ENCODE results near the gene C1orf115. TPM values are rescaled to one million over a fixed set of nuclear protein-coding genes. Genes with fewer than 3 reads are reported as not detected.

Gene C1orf115
- polyA plus RNA-seq, 1 donor from 2014 or later = 13.7 TPM

GRCh38 chr1:220684890-220685289, 5.3 kb upstream of the C1orf115 start:
- Mint-ChIP-seq H3K36me3 (peaks cover 3% of the 10 kb centered on the region), H3K27ac (no peak overlapping the region), H3K9me3 (no peaks in the 10 kb centered on the region)

GRCh38 chr1:220685879-220686278, 4.3 kb upstream of the C1orf115 start:
- Mint-ChIP-seq H3K36me3 (peaks cover 3% of the 10 kb centered on the region), H3K4me3 (no peak overlapping the region), H3K4me1 (peaks cover 4 to 9% (median 6%) of the 10 kb centered on the region in 3 donors), H3K27me3 (no peaks in the 10 kb centered on the region), H3K9me3 (no peaks in the 10 kb centered on the region), H3K27ac (no peak overlapping the region)

More at GRCh38 chr1:220684890-220685289, 5.3 kb upstream of the C1orf115 start:
- Mint-ChIP-seq H3K4me3 (no peak overlapping the region), H3K4me1 (peaks cover 3 to 10% (median 8%) of the 10 kb centered on the region in 3 donors), H3K27me3 (no peaks in the 10 kb centered on the region)

- Mint-ChIP-seq H3K36me3 (peaks cover 3% of the 10 kb centered on the region), H3K4me3 (peak overlapping the region in 1 of 4 donors; percentile 58), H3K4me1 (peaks cover 13 to 16% (median 13%) of the 10 kb centered on the region in 3 donors), H3K9me3 (no peaks in the 10 kb centered on the region), H3K27me3 (no peaks in the 10 kb centered on the region), H3K27ac (no peak overlapping the region)
These were observed 2.4 kb upstream of the C1orf115 start for GRCh38 chr1:220687809-220688208.

GRCh38 chr1:220689666-220690065, 497 bp upstream of the C1orf115 start:
- Mint-ChIP-seq H3K9me3 (no peaks in the 10 kb centered on the region), H3K27ac (peak overlapping the region; percentile 57 to 87 (median 84)), H3K36me3 (peaks cover 4% of the 10 kb centered on the region), H3K4me1 (peaks cover 13 to 16% (median 16%) of the 10 kb centered on the region in 3 donors), H3K4me3 (peak overlapping the region; percentile 90 to 98 (median 92)), H3K27me3 (no peaks in the 10 kb centered on the region)

- Mint-ChIP-seq H3K36me3 (peaks cover 4% of the 10 kb centered on the region), H3K4me3 (peak overlapping the region; percentile 70 to 98 (median 87)), H3K9me3 (no peaks in the 10 kb centered on the region), H3K27ac (peak overlapping the region in 1 of 3 donors; percentile 47), H3K4me1 (peaks cover 13 to 16% (median 16%) of the 10 kb centered on the region in 3 donors), H3K27me3 (no peaks in the 10 kb centered on the region)
These were observed 1.0 kb downstream of the C1orf115 start for GRCh38 chr1:220691053-220691684.

- Mint-ChIP-seq H3K9me3 (no peaks in the 10 kb centered on the region), H3K27me3 (no peaks in the 10 kb centered on the region), H3K27ac (no peak overlapping the region), H3K36me3 (peaks cover 4% of the 10 kb centered on the region), H3K4me3 (peak overlapping the region in 1 of 4 donors; percentile 2), H3K4me1 (peaks cover 13 to 16% (median 16%) of the 10 kb centered on the region in 3 donors)
These were observed 2.5 kb downstream of the C1orf115 start for GRCh38 chr1:220692436-220693228.

GRCh38 chr1:220694866-220695382, 4.8 kb downstream of the C1orf115 start:
- Mint-ChIP-seq H3K4me1 (peaks cover 10 to 11% (median 11%) of the 10 kb centered on the region in 3 donors), H3K9me3 (no peaks in the 10 kb centered on the region), H3K36me3 (peaks cover 6% of the 10 kb centered on the region), H3K4me3 (no peak overlapping the region), H3K27me3 (no peaks in the 10 kb centered on the region), H3K27ac (no peak overlapping the region)

- Mint-ChIP-seq H3K4me1 (peaks cover 9 to 11% (median 9%) of the 10 kb centered on the region in 3 donors), H3K9me3 (no peaks in the 10 kb centered on the region)
These were observed 5.3 kb downstream of the C1orf115 start for GRCh38 chr1:220695426-220695825.

GRCh38 chr1:220696226-220696862, 6.2 kb downstream of the C1orf115 start:
- Mint-ChIP-seq H3K27ac (no peak overlapping the region), H3K9me3 (no peaks in the 10 kb centered on the region), H3K27me3 (no peaks in the 10 kb centered on the region), H3K36me3 (peaks cover 6% of the 10 kb centered on the region), H3K4me3 (no peak overlapping the region), H3K4me1 (peaks cover 6 to 9% (median 6%) of the 10 kb centered on the region in 3 donors)

More at GRCh38 chr1:220695426-220695825, 5.3 kb downstream of the C1orf115 start:
- H3K27ac Mint-ChIP-seq = no peak overlapping the region
- H3K27me3 Mint-ChIP-seq = no peaks in the 10 kb centered on the region
- H3K4me3 Mint-ChIP-seq = no peak overlapping the region
- H3K36me3 Mint-ChIP-seq = peaks cover 6% of the 10 kb centered on the region

GRCh38 chr1:220696863-220697231, 6.7 kb downstream of the C1orf115 start:
- H3K27ac Mint-ChIP-seq = no peak overlapping the region
- H3K4me3 Mint-ChIP-seq = no peak overlapping the region
- H3K4me1 Mint-ChIP-seq = peaks cover 4 to 7% (median 6%) of the 10 kb centered on the region in 3 donors
- H3K9me3 Mint-ChIP-seq = no peaks in the 10 kb centered on the region
- peaks cover 6% of the 10 kb centered on the region for H3K36me3 Mint-ChIP-seq
- H3K27me3 Mint-ChIP-seq = no peaks in the 10 kb centered on the region

GRCh38 chr1:220697326-220697725, 7.2 kb downstream of the C1orf115 start:
- Mint-ChIP-seq H3K4me1 (peaks cover 2 to 7% (median 6%) of the 10 kb centered on the region in 3 donors), H3K27ac (no peak overlapping the region), H3K4me3 (no peak overlapping the region), H3K27me3 (no peaks in the 10 kb centered on the region), H3K36me3 (peaks cover 6% of the 10 kb centered on the region), H3K9me3 (no peaks in the 10 kb centered on the region)

GRCh38 chr1:220698607-220699016, 8.4 kb downstream of the C1orf115 start:
- H3K4me1 Mint-ChIP-seq = peaks cover 0 to 5% (median 0%) of the 10 kb centered on the region in 3 donors
- no peak overlapping the region for H3K4me3 Mint-ChIP-seq
- H3K36me3 Mint-ChIP-seq = peaks cover 6% of the 10 kb centered on the region
- H3K27me3 Mint-ChIP-seq = no peaks in the 10 kb centered on the region
- no peaks in the 10 kb centered on the region for H3K9me3 Mint-ChIP-seq
- no peak overlapping the region for H3K27ac Mint-ChIP-seq

GRCh38 chr1:220699044-220699443, 8.9 kb downstream of the C1orf115 start:
- H3K27ac Mint-ChIP-seq = no peak overlapping the region
- no peak overlapping the region for H3K4me3 Mint-ChIP-seq
- H3K9me3 Mint-ChIP-seq = no peaks in the 10 kb centered on the region
- peaks cover 5% of the 10 kb centered on the region for H3K36me3 Mint-ChIP-seq
- H3K4me1 Mint-ChIP-seq = peaks cover 0 to 5% (median 0%) of the 10 kb centered on the region in 3 donors
- no peaks in the 10 kb centered on the region for H3K27me3 Mint-ChIP-seq

GRCh38 chr1:220700556-220701179, 10.5 kb downstream of the C1orf115 start:
- Mint-ChIP-seq H3K4me1 (peaks cover 0 to 5% (median 0%) of the 10 kb centered on the region in 3 donors), H3K36me3 (peaks cover 5% of the 10 kb centered on the region), H3K4me3 (no peak overlapping the region), H3K9me3 (no peaks in the 10 kb centered on the region), H3K27me3 (no peaks in the 10 kb centered on the region), H3K27ac (no peak overlapping the region)

All from IgD-negative memory B cell (primary cell).